CD4-positive, CD25-positive, alpha-beta regulatory T cell (primary cell): Measurements from ENCODE around the gene IGFLR1. TPM values are rescaled to one million over a fixed set of nuclear protein-coding genes. Genes with fewer than 3 reads are reported as not detected.
A peak's percentile ranks its signal among the peaks of the same experiment; 100 is the strongest.

Experiments used
- ATAC-seq, 2 donors: fragments of 150-1000 bp; cut with Tn5 transposase; one replicate each; pipeline ENCODE4 v1.10.0; 2021; ENCODE audit warnings: low read depth in 2 of 2, moderate number of reproducible peaks in 2 of 2, moderate library complexity in 1 of 2
- DNase-seq, 3 donors: peaks; one replicate each; pipeline versions ENCODE4 v3.0.0 to v3.0.0-alpha.2; 2012 to 2022; ENCODE audit warnings: mixed read lengths in 1 of 3
- H3K27ac ChIP-seq: one replicate; pipeline ENCODE4 v1.7.0; 2013; ENCODE audit warnings: mild to moderate bottlenecking, low read length; ENCODE audit not compliant: insufficient read depth, poor library complexity, severe bottlenecking
- H3K27me3 ChIP-seq: one replicate; pipeline ENCODE4 v1.7.0; 2013; ENCODE audit warnings: low read length; ENCODE audit not compliant: control insufficient read depth, insufficient read depth
- H3K36me3 ChIP-seq: one replicate; pipeline ENCODE4 v1.7.0; 2013; ENCODE audit warnings: mild to moderate bottlenecking, low read length, moderate library complexity; ENCODE audit not compliant: control insufficient read depth, insufficient read depth
- H3K4me1 ChIP-seq: 2 replicates; pipeline ENCODE4 v1.7.0; 2013; ENCODE audit warnings: mild to moderate bottlenecking, low read length; ENCODE audit not compliant: insufficient read depth, control insufficient read depth, poor library complexity, severe bottlenecking
- H3K4me3 ChIP-seq: one replicate; pipeline ENCODE4 v1.7.0; 2013; ENCODE audit warnings: low read depth, mild to moderate bottlenecking, low read length, moderate library complexity
- H3K9me3 ChIP-seq, 2 experiments: 1 replicate in 1 of 2; 2 replicates in 1 of 2; pipeline ENCODE4 v1.7.0; 2013; ENCODE audit warnings: low read length in 2 of 2, mild to moderate bottlenecking in 1 of 2, moderate library complexity in 1 of 2; ENCODE audit not compliant: control insufficient read depth in 2 of 2
- H3K27ac Mint-ChIP-seq, 3 donors: one replicate each; pipeline ENCODE4 v1.8.0; 2020 to 2022; ENCODE audit warnings: mild to moderate bottlenecking in 3 of 3, mixed read lengths in 3 of 3, moderate library complexity in 2 of 3
- H3K27me3 Mint-ChIP-seq: one replicate; pipeline ENCODE4 v1.8.0; 2022; ENCODE audit warnings: mild to moderate bottlenecking, mixed read lengths
- H3K36me3 Mint-ChIP-seq: one replicate; pipeline ENCODE4 v1.8.0; 2020; ENCODE audit warnings: mixed read lengths
- H3K4me1 Mint-ChIP-seq, 4 donors: one replicate each; pipeline ENCODE4 v1.8.0; 2020 to 2022; ENCODE audit warnings: mixed read lengths in 4 of 4, mild to moderate bottlenecking in 1 of 4
- H3K4me3 Mint-ChIP-seq, 4 donors: one replicate each; pipeline ENCODE4 v1.8.0; 2020 to 2022; ENCODE audit warnings: mild to moderate bottlenecking in 4 of 4, mixed read lengths in 4 of 4, moderate library complexity in 3 of 4
- H3K9me3 Mint-ChIP-seq, 7 donors: one replicate each; pipeline ENCODE4 v1.8.0; 2020 to 2022; ENCODE audit warnings: mixed read lengths in 7 of 7, mild to moderate bottlenecking in 3 of 7, moderate library complexity in 2 of 7
- polyA plus RNA-seq, 4 donors: library from polyadenylated mRNA; unstranded; fragments of 300-500 nt; fragmentation: Illumina TruSeq; gene quantifications; one replicate each; pipeline ENCODE4 v1.2.3, GENCODE V29; 2021
- total RNA-seq: library from RNA; stranded (reverse); gene quantifications from one replicate; pipeline ENCODE4 v1.2.3, GENCODE V29; 2022

The IGFLR1 gene
- total and polyA plus RNA-seq, 5 donors from 2014 or later, result 80.5 to 151 (median 114) TPM

- Mint-ChIP-seq H3K4me3 (no peak overlapping the region), H3K4me1 (peaks cover 0 to 3% (median 0%) of the 10 kb centered on the region in 4 donors), H3K27ac (no peak overlapping the region), H3K27me3 (no peaks in the 10 kb centered on the region), H3K36me3 (peaks cover 8% of the 10 kb centered on the region), H3K9me3 (no peaks in the 10 kb centered on the region)
- no peak for DNase-seq
- H3K27me3 ChIP-seq, result no peaks in the 10 kb centered on the region
- no peak overlapping the region for H3K27ac ChIP-seq
- no peak for ATAC-seq
- H3K4me3 ChIP-seq, result no peak overlapping the region
- H3K4me1 ChIP-seq, result no peaks in the 10 kb centered on the region
- H3K36me3 ChIP-seq, result peaks cover 3% of the 10 kb centered on the region
- H3K9me3 ChIP-seq, result no peaks in the 10 kb centered on the region
Observed at GRCh38 chr19:35787227-35787799, 45.1 kb upstream of the IGFLR1 start.

GRCh38 chr19:35786299-35787160 is 44.3 kb upstream of the IGFLR1 start:
- H3K9me3 Mint-ChIP-seq, result no peaks in the 10 kb centered on the region
- peaks cover 3% of the 10 kb centered on the region for H3K36me3 ChIP-seq
- H3K36me3 Mint-ChIP-seq, result peaks cover 9% of the 10 kb centered on the region
- peaks cover 0 to 3% (median 0%) of the 10 kb centered on the region in 4 donors for H3K4me1 Mint-ChIP-seq
- H3K4me3 ChIP-seq, result no peak overlapping the region
- H3K4me1 ChIP-seq, result no peaks in the 10 kb centered on the region
- no peaks in the 10 kb centered on the region for H3K27me3 Mint-ChIP-seq
- ATAC-seq (no peak), DNase-seq (no peak)
- H3K27ac Mint-ChIP-seq, result no peak overlapping the region
- H3K27me3 ChIP-seq, result no peaks in the 10 kb centered on the region
- H3K4me3 Mint-ChIP-seq, result no peak overlapping the region
- H3K27ac ChIP-seq, result no peak overlapping the region
- no peaks in the 10 kb centered on the region for H3K9me3 ChIP-seq

- no peaks in the 10 kb centered on the region for H3K9me3 Mint-ChIP-seq
- no peaks in the 10 kb centered on the region for H3K27me3 Mint-ChIP-seq
- no peak overlapping the region for H3K4me3 Mint-ChIP-seq
- H3K4me1 Mint-ChIP-seq, result peaks cover 0 to 3% (median 0%) of the 10 kb centered on the region in 4 donors
- Histone ChIP-seq H3K4me1 (no peaks in the 10 kb centered on the region), H3K27ac (no peak overlapping the region), H3K27me3 (no peaks in the 10 kb centered on the region), H3K36me3 (peaks cover 3% of the 10 kb centered on the region), H3K9me3 (no peaks in the 10 kb centered on the region), H3K4me3 (no peak overlapping the region)
- no peak overlapping the region for H3K27ac Mint-ChIP-seq
- ATAC-seq, result no peak
- peaks cover 14% of the 10 kb centered on the region for H3K36me3 Mint-ChIP-seq
- no peak for DNase-seq
Observed at GRCh38 chr19:35785339-35785627, 43.0 kb upstream of the IGFLR1 start.

- DNase-seq, result no peak
- H3K4me3 ChIP-seq, result no peak overlapping the region
- H3K36me3 ChIP-seq, result peaks cover 3% of the 10 kb centered on the region
- ATAC-seq, result no peak
- peaks cover 14% of the 10 kb centered on the region for H3K36me3 Mint-ChIP-seq
- no peaks in the 10 kb centered on the region for H3K27me3 ChIP-seq
- H3K9me3 Mint-ChIP-seq, result no peaks in the 10 kb centered on the region
- H3K4me3 Mint-ChIP-seq, result no peak overlapping the region
- H3K4me1 Mint-ChIP-seq, result peaks cover 0 to 3% (median 0%) of the 10 kb centered on the region in 4 donors
- no peaks in the 10 kb centered on the region for H3K4me1 ChIP-seq
- H3K9me3 ChIP-seq, result no peaks in the 10 kb centered on the region
- H3K27ac Mint-ChIP-seq, result no peak overlapping the region
- H3K27ac ChIP-seq, result no peak overlapping the region
- H3K27me3 Mint-ChIP-seq, result no peaks in the 10 kb centered on the region
Observed at GRCh38 chr19:35784503-35785338, 42.5 kb upstream of the IGFLR1 start.

GRCh38 chr19:35783469-35784434 is 41.5 kb upstream of the IGFLR1 start:
- Histone ChIP-seq H3K4me1 (no peaks in the 10 kb centered on the region), H3K4me3 (no peak overlapping the region), H3K27me3 (no peaks in the 10 kb centered on the region), H3K27ac (no peak overlapping the region), H3K9me3 (no peaks in the 10 kb centered on the region), H3K36me3 (peaks cover 3% of the 10 kb centered on the region)
- H3K27me3 Mint-ChIP-seq, result no peaks in the 10 kb centered on the region
- H3K9me3 Mint-ChIP-seq, result no peaks in the 10 kb centered on the region
- ATAC-seq (no peak), DNase-seq (no peak)
- no peak overlapping the region for H3K27ac Mint-ChIP-seq
- no peak overlapping the region for H3K4me3 Mint-ChIP-seq
- peaks cover 0 to 3% (median 0%) of the 10 kb centered on the region in 4 donors for H3K4me1 Mint-ChIP-seq
- H3K36me3 Mint-ChIP-seq, result peaks cover 19% of the 10 kb centered on the region

GRCh38 chr19:35782589-35782988 is 40.3 kb upstream of the IGFLR1 start:
- Mint-ChIP-seq H3K9me3 (no peaks in the 10 kb centered on the region), H3K36me3 (peaks cover 19% of the 10 kb centered on the region), H3K27ac (peak overlapping the region in 1 of 3 donors; percentile 31), H3K4me3 (no peak overlapping the region), H3K4me1 (peaks cover 0 to 6% (median 0%) of the 10 kb centered on the region in 4 donors), H3K27me3 (no peaks in the 10 kb centered on the region)
- Histone ChIP-seq H3K36me3 (peaks cover 3% of the 10 kb centered on the region), H3K27ac (no peak overlapping the region), H3K27me3 (no peaks in the 10 kb centered on the region), H3K4me3 (no peak overlapping the region), H3K9me3 (no peaks in the 10 kb centered on the region), H3K4me1 (no peaks in the 10 kb centered on the region)
- DNase-seq (no peak), ATAC-seq (no peak)

GRCh38 chr19:35781650-35782049 is 39.4 kb upstream of the IGFLR1 start:
- Histone ChIP-seq H3K4me3 (no peak overlapping the region), H3K4me1 (no peaks in the 10 kb centered on the region), H3K27ac (no peak overlapping the region), H3K36me3 (peaks cover 3% of the 10 kb centered on the region), H3K9me3 (no peaks in the 10 kb centered on the region), H3K27me3 (no peaks in the 10 kb centered on the region)
- H3K4me3 Mint-ChIP-seq, result no peak overlapping the region
- peaks cover 19% of the 10 kb centered on the region for H3K36me3 Mint-ChIP-seq
- H3K27ac Mint-ChIP-seq, result no peak overlapping the region
- peaks cover 0 to 12% (median 4%) of the 10 kb centered on the region in 4 donors for H3K4me1 Mint-ChIP-seq
- no peak for ATAC-seq
- no peak for DNase-seq
- H3K9me3 Mint-ChIP-seq, result no peaks in the 10 kb centered on the region
- no peaks in the 10 kb centered on the region for H3K27me3 Mint-ChIP-seq
